NK-92 (cell line): ENCODE measurements around the gene DIS3L2.
"Not testable (repeated sequence)": the region's sequence is repeated elsewhere in the genome, so short reads cannot be mapped to it uniquely, and the experiment has no call there.

ENCODE experiments used
- DNase-seq: peaks from one replicate; lab custom pipeline; 2025; ENCODE audit not compliant: unreplicated experiment; lab: John Stamatoyannopoulos, UW

DIS3L2 gene

DNA sequence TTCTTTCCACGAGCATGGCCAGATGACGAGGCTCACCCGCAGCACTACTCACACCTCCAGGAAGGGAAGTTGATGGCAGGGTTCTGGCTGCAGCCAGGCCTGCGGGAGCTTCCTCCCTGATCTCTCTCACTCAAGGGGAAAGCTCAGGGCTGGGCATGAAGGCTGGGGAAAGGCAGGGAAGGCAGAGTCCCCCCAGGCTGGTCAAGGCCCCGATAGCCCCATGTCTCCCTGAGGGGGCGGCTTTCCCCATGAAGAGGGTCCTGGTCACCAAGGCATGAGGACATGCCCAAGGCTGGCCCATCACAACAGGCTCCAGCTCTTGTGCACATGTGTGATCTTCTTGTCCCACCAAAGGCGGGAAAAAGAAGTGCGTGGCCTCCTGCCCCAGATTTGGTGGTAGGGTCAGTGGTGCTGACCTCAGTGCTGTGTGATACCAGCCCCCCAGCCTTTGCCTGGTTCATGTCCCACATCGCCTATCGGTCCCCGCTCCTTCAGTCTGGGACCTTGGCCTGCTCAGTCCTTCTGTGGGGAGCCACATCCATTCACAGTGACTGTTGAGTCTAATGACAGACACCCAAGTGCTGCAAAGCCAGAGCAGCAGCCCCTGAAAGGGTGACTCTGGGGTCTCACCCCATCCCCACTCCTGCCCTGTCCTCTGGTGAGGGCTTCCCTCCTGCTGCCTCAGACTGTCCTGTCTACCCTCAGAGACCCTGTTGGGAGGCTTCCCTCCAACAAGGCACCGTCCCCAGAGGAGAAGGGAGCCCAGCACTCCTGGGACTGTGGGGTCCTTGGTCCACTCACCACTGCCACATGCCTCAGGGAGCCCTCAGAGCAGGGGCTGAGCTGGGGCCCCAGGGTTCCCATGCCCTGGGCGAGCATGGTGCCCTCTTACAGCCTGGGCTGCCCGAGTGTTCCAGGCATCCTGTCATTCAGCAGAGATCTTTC lies 367.3 kb downstream of the DIS3L2 start:
- DNase-seq = no peak

DNA sequence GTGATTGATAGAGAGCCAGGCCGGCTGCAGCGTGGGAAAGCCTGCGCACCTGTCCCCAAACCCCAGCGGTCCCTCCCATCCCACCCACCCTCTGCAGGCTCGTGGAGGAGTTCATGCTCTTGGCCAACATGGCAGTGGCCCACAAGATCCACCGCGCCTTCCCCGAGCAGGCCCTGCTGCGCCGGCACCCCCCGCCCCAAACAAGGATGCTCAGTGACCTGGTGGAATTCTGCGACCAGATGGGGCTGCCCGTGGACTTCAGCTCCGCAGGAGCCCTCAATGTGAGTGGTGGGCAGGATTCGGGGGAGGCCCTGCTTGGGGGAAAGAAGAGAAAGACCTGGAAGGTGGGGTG lies 368.2 kb downstream of the DIS3L2 start:
- no peak for DNase-seq

DNA sequence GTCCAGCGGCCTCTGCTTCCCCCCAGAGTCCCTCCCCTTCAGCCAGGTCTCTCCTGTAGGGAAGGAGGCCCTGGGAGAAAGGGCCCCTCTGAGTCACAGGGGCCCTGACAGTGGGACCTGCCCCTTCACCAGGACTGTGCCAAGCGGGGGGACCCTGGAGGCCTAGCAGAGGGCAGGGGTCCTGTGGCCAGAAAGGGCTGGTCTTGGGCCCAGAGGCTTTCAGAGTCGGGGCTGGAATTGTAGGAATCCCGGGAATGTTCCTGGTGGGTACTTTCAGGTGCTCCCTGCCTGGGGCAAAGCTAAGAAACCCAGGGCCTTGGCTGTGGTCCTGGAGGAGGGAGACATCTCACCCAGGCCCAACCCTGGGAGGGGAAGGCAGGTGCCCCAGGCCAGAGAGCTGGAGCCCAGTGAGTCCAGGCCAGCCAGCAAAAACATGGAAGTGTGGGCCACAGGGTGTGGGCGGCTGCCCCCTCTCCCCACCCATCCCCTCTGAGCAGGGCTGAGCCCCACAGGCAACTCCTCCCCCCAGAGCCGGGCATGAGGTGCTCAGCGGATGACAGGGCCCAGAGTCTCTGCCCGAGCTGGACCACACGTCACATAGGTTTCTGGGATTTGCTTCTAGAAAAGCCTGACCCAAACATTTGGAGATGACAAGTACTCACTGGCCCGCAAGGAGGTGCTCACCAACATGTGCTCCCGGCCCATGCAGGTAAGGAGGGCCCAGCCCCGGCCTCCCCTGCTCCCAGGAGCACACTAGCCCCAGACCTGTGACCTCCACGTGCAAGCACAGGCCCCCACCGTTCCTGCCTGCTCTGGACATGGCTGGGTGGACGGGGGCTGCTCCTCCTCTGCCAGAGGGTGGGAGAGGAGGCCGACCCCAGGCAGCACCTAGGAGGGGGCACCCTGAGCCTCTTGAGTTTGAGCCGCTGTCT lies 368.8 kb downstream of the DIS3L2 start:
- no peak for DNase-seq

DNA sequence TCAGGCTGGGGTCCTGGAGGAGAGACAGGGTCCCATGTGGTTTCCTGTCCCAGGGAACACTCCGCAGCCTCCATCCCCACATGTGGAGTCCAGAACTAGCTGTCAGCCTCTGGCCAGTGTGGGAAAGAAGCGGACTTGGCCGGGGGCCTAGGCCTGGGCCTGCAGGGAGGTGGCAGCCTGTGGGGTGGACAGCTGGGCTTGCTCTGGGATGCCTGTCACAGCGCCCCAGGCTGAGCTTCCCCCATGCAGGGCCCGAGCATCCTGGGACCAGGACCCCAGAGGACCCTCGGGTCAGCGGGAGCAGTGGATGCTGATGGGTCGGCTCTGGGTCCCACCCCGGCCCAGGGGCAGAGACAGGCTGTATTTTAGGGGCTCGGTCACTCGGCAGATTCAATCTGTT lies 369.5 kb downstream of the DIS3L2 start:
- DNase-seq = not testable (repeated sequence)

DNA sequence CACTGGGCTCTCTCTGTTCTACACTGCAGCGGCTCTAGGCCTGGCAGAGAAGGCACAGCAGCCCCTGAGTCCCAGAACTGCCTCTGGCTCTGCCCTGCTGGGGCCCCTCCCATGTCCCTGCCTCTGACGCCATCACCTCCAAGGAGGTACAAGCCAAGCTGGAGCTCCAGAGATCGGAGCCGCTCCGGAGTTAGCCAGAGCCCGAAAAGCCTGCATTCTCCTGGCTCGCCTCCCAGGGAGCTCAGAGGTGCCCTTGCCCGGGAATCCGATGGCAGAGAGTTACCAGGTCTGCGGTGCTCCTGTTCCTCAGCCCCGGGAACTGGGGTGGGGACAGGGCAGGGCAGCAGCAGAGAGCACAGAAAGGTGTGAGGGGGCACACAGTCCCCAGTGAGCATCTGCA lies 370.1 kb downstream of the DIS3L2 start:
- not testable (repeated sequence) for DNase-seq

DNA sequence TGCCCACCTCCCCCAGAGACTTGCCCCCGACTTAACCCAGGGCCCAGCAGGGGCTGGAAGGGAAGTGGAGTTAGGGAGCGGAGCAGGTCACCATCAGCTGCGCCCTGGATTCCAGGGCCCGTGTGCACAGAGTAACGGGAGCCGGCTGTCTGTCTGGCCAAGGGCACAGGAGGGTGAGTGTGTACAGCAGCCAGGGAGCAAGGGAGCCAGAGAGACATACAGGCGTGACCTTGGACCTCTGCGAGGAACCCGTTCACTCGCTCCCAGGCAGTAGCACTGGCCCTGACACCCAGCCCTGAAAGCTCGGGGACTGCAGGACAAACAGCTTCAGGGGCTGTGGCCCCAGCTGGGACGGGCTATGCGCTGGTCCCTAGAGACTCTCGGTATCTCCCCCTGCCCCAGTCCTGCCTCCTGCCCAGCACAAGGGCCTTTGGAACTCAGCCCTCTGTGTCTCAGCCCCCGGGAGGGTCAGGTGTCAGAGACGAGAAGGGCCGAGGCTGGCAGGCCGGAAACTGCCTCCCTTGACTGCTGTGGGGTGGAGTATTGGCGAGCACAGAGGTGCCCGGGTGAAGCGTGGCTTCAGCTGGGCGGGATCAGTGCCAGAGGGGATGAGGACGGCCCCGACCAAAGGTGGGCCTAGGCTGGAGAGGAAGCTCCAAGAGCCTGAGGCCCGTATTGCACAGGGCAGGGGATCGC lies 370.9 kb downstream of the DIS3L2 start:
- DNase-seq = not testable (repeated sequence)

DNA sequence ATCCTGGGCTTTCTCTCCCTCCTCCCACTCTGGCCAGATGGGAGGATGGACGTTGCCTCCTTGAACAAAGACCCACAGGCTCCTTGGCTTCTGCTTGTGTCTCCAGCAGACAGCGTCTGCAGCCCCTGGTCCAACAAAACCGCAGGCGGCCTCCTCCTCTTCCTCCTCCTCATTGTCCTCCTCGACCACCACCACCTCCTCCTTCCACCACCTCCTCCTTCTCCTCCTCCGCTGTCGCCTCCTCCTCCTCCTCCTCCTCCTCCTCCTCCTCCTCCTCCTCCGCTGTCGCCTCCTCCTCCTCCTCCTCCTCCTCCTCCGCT lies 371.4 kb downstream of the DIS3L2 start:
- no peak for DNase-seq

DNA sequence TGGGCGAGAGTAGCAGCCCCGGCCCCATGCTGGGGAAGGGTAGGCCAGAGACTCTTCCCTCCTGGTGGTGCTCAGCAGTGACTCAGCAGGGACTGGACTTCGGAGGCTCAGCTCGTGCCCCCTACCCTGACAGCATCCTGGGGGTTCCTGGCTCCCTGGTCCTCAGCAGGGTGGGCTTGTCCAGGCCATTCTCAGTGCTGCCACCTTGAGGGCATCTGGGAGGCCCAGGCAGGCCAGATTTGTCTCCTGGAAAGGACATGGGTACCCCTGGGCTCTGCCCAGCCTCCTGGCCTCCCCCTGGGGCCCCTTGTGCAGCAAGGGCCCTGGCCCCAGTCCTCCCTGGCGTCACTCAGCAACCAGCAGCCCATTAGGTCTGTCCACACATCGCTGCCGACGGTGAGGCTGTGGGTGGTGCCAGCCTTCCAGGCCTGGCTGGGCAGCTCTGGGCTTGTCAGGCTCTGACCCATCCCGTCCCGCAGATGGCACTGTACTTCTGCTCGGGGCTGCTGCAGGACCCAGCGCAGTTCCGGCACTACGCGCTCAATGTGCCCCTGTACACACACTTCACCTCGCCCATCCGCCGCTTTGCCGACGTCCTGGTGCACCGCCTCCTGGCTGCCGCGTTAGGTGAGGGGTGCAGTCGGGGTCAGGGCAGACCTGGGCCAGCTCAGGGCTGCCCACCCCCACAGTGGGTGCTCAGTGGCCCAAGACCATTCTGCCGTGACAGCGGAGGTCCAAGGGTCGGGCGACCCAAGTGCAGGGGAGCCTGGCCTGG lies 372.0 kb downstream of the DIS3L2 start:
- no peak for DNase-seq

DNA sequence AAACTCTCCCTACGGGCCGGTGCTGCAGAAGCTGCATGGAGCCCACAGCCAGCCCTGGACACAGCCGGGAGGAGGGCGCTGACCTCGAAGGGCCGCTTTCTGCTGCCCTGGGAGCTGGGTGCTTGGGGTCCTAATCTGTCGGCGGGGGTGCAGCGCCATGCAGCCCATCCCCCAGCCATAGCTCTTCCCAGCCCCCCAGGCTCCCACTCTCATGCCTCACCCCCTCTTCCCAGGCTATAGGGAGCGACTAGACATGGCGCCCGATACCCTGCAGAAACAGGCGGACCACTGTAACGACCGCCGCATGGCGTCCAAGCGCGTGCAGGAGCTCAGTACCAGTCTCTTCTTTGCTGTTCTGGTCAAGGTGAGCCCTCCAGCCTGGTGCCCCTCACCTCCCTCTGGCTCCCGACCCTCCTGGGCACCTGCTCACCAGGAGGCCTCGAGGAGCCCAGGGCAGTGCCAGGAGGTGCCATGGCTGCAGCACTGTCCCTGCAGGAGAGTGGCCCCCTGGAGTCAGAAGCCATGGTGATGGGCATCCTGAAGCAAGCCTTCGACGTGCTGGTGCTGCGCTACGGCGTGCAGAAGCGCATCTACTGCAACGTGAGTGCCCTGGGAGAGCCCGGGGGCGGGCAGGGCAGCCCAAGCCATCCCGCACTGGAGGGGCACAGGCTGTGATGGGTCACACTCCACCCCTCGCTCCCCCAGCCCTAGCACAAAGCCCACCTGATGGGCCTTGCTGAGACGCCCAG lies 372.8 kb downstream of the DIS3L2 start:
- not testable (repeated sequence) for DNase-seq

DNA sequence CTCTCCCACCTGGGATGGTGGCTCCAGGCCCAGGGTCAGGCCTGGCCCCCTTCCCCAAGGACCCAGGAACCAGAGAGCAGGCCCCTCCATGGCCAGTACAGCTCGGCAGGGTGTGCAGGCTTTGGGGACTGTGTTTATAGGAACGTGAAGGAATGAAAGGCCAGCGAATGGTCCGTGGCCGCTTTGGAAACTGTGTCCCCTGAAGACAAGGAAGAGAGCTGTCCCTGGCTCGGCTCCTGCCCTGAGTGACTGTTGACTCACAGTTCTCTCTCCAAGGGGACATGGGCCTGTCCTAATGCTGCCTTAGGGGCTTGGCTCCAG lies 373.3 kb downstream of the DIS3L2 start:
- DNase-seq = not testable (repeated sequence)

DNA sequence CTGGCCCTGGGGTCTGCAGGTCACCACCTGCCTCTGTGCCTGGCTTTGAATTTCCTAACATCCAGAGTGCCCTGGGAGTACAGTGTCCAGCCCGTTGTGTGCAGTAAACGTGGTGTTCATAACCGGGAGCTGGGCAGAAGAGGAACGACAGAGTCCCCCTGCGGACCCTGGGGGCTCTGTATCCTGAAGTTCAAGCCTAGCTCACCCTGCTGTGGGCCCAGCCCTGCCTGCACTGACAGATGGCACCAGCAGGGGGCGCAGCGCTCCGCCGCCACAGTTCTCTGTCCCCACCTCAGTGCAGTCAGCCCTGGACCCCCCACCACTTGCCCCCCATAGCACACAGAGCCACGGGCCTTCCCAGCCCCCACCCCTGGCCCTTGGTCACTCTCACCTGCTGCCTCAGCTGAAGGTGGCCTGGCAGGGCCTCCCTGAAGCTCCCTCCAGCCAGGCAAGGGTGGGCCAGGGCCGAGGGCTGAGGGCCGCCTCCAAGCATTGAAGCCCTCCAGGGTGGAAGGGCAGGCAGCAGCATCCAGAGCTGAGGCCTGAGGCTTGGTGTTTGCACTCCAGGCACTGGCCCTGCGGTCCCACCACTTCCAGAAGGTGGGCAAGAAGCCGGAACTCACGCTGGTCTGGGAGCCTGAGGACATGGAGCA lies 373.8 kb downstream of the DIS3L2 start:
- not testable (repeated sequence) for DNase-seq

DNA sequence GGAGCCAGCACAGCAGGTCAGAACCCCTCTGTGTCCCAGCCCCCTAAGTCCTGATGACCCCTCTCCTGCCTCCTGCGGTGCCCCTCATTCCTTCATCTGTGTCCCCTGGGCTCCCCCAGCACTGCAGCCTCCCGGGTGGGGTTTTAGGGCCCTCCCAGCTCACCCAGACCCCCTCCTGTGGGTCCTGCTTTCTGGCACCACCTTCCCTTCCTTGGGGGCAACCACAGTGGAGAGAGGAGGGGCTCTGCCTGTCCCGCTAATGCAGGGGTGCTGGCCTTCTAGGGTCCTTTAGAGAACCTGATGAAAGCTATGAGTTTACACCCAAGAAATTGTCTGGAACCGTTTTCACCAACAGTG lies 374.3 kb downstream of the DIS3L2 start:
- no peak for DNase-seq

DNA sequence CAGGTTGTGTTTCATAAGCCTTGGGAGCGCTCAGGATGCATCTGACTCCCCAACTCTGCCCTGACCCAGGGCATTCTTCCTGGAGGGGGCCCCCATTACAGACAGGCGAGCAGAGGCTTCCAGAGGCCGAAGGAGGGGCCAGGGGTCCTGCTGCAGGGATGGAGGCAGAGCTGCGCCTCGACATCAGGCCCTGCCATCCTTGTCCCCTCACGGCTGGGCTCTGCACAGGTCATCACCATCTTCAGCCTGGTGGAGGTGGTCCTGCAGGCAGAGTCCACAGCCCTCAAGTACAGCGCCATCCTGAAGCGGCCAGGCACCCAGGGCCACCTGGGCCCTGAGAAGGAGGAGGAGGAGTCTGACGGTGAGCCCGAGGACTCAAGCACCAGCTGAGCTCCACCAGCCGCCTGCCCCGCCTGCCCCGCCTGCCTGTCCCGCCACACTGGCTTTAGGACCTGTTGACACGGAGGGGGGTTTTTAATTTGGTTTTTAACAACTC lies 374.8 kb downstream of the DIS3L2 start:
- DNase-seq = no peak

DNA sequence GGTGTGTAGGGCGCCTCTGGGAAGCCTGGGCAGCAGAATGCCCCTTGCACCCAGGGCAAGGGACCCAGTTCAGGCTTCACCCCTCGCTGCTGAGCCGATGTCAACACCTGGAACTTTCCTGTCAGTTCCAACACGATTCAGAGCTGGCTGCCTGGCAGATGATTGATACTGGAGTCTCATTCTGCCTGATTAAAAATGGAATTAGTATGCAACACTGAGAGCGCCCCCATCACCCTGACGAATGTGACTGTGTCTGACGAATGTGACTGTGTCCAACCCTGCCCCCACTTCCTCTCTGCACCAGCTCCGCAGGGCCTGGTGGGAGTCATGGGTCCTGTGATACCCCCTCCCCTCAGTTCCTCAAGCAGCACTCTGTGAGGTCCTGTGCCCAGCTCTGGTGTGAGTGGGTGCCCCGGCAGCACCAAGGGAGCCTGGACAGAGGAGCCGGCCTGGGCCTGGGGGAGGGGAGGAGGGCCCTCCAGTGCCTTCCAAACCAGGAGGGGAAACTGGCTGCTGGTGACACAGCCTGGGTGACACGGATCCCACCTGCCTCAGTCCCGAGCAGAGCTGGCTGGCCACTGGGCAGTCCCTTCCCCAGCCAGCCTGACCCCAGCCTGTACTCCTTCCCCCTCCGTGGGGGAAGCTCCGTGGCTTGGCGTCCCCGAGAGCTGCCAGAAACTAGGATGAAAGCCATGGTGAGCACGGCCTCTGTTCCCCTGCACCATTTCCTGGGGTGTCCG lies 375.6 kb downstream of the DIS3L2 start:
- no peak for DNase-seq

DNA sequence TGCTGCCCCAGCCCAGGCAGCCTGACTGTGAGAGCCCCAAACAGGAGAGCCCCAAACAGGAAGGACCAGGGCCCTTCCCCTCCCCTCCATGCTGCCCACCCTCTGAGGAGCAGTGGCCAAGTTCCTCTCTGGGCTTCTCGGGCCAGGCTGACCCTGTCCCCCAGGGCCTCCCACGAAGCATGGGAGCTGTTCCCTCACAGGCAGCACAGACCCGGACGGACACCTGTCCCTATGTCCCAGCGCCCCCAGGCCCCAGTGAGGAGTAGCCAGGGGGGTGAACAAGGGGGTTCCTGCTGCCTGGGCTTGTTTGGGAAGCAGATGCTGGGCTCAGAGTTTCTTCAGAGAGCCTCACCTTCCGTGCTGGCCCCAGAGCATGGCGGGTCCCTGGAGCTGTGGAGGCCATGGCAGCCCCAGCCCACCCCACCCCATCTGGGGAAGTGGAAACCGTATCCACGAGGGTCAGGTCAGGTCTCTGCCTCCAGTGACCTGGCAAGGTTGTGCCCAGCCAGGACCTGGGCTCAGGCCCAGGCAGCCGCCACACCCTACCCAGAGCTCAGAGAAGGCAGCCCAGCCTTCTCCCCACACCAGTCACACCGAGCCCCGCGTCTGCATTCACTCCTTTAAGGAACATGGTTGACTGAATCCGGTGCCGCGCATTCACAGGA lies 376.7 kb downstream of the DIS3L2 start:
- not testable (repeated sequence) for DNase-seq

DNA sequence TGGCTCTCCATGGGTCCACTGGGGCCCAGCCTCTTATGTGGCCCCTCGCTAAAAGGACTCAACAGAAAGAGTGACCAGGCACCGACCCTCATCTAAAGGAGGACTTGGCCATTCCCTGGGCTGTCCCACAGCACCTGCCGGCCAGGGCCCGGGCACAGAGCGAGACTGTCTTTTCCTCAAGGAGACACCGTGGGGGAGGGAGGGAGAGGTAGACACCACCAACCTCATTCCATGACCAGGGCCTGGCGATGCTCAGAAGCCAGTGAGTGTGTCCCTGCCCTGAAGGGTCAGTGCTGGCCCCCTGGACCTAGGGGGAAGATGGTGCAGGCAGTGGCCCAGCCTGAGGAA lies 377.2 kb downstream of the DIS3L2 start:
- no peak for DNase-seq

DNA sequence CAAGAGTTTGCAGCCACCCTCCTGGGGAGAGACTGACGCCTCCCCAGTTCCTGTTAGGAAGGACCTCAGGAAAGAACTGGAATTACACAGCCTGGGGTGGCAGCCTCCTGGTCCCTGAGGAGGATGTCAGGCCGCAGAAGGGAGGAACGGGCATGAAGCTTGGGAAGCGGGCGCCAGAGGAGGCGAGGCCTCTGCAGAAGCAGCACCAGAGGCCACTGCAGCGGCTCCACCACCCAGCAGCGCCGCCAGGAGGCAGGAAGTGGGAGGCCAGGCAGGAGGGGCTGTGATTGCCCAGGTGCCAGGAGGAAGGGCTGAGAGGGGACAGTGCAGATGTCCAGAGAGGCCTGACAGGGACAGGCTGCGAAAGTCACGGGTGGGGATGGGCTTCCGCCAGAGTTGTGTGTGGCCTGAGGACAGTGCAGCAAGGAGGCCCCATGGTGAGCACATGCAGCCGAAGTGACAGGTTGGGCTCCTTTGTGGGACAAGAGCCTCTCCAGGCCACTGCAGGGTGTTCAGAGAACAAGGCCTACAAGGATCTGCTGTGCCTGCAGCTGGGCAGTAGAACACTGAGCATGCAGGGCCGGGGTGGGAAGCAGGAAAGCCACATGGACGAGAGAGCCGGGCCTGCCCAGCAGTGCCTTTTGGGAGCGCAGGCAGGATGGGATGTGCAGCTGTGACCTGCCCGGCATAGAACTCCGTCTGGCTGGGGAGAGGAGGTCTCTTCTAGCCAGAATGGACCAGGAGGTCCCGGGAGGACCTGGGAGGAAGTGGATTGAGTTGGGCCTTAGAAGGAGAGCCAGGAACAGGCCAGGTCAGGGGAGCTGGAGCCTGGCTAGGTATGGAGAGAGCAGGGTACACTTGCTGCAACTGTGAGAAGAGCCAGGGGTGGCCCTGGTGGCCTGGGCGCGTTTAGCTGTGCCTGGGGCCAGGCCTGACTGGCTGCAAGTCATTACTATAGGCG lies 377.9 kb downstream of the DIS3L2 start:
- no peak for DNase-seq
